GM23338 (cell line): ENCODE data around the gene PTCD3. TPM values are rescaled to one million over a fixed set of nuclear protein-coding genes. Genes with fewer than 3 reads are reported as not detected.

Experiments used
- ATAC-seq: fragments of 200-7000 bp; cut with Tn5 transposase; 3 replicates; pipeline ENCODE4 v1.9.1; 2020
- DNase-seq: peaks from one replicate; pipeline ENCODE4 v3.0.0-alpha.2; 2015; ENCODE audit warnings: low spot score
- H2AFZ ChIP-seq: fragments of 200-600 bp; sonication (generic); 2 replicates; pipeline ENCODE4 v1.8.0; 2016; ENCODE audit warnings: antibody characterized with exemption, mild to moderate bottlenecking, moderate library complexity
- H3F3A ChIP-seq: fragments of 200-600 bp; sonication (generic); replicated peaks from 2 replicates; pipeline ENCODE4 v1.8.0; 2017; ENCODE audit warnings: antibody characterized with exemption, mixed run types, low read depth
- H3K27ac ChIP-seq: fragments of 200-600 bp; sonication (generic); 2 replicates; pipeline ENCODE4 v1.6.1; 2016; ENCODE audit warnings: low read depth
- H3K27me3 ChIP-seq: fragments of 200-600 bp; sonication (generic); 2 replicates; pipeline ENCODE4 v1.8.0; 2016; ENCODE audit warnings: mild to moderate bottlenecking, mixed run types, moderate library complexity; ENCODE audit not compliant: insufficient read depth
- H3K36me3 ChIP-seq: fragments of 200-600 bp; sonication (generic); 2 replicates; pipeline ENCODE4 v1.8.0; 2016; ENCODE audit warnings: mild to moderate bottlenecking; ENCODE audit not compliant: insufficient read depth
- H3K4me1 ChIP-seq: fragments of 200-600 bp; sonication (generic); 2 replicates; pipeline ENCODE4 v1.8.0; 2016; ENCODE audit warnings: mild to moderate bottlenecking, moderate library complexity; ENCODE audit not compliant: insufficient read depth
- H3K4me2 ChIP-seq: fragments of 200-600 bp; sonication (generic); 2 replicates; pipeline ENCODE4 v1.7.1; 2017; ENCODE audit warnings: mixed run types
- H3K4me3 ChIP-seq: fragments of 200-600 bp; sonication (generic); 2 replicates; pipeline ENCODE4 v1.6.1; 2016; ENCODE audit warnings: mixed run types
- H3K79me2 ChIP-seq: fragments of 200-600 bp; sonication (generic); replicated peaks from 2 replicates; pipeline ENCODE4 v1.8.0; 2017; ENCODE audit warnings: mild to moderate bottlenecking; ENCODE audit not compliant: insufficient read depth
- H3K9me2 ChIP-seq: fragments of 200-600 bp; sonication (generic); 2 replicates; pipeline ENCODE4 v1.8.0; 2017; ENCODE audit not compliant: insufficient read depth
- H4K20me1 ChIP-seq: fragments of 200-600 bp; sonication (generic); replicated peaks from 2 replicates; pipeline ENCODE4 v1.8.0; 2017; ENCODE audit warnings: mild to moderate bottlenecking; ENCODE audit not compliant: insufficient read depth
- H3K27ac Mint-ChIP-seq: 2 replicates; pipeline ENCODE4 v1.8.0; 2020; ENCODE audit warnings: inconsistent platforms, mild to moderate bottlenecking, moderate library complexity, mixed read lengths
- H3K27me3 Mint-ChIP-seq: 3 replicates; pipeline ENCODE4 v1.8.0; 2022; ENCODE audit warnings: low read depth, mild to moderate bottlenecking, moderate library complexity, mixed read lengths, inconsistent platforms; ENCODE audit not compliant: insufficient read depth, poor library complexity
- H3K36me3 Mint-ChIP-seq: 3 replicates; pipeline ENCODE4 v1.8.0; 2021; ENCODE audit warnings: low read depth, mild to moderate bottlenecking, inconsistent platforms, moderate library complexity, mixed read lengths
- H3K4me1 Mint-ChIP-seq: 3 replicates; pipeline ENCODE4 v1.8.0; 2020; ENCODE audit warnings: mild to moderate bottlenecking, inconsistent platforms, mixed read lengths
- H3K4me3 Mint-ChIP-seq: 3 replicates; pipeline ENCODE4 v1.8.0; 2021; ENCODE audit warnings: moderate library complexity, mild to moderate bottlenecking, inconsistent platforms, mixed read lengths
- H3K9me3 Mint-ChIP-seq: 3 replicates; pipeline ENCODE4 v1.8.0; 2020; ENCODE audit warnings: moderate library complexity, mild to moderate bottlenecking, inconsistent platforms, mixed read lengths
- CREB1 ChIP-seq: fragments of 250-450 bp; sonication (Bioruptor Pico); IDR thresholded peaks from 2 replicates; pipeline ENCODE4 v1.5.0; 2020; ENCODE audit warnings: low read depth, mild to moderate bottlenecking, moderate library complexity
- EZH2 ChIP-seq: fragments of 200-600 bp; sonication (generic); IDR thresholded peaks from one replicate; pipeline ENCODE4 v1.8.0; 2017; ENCODE audit warnings: antibody characterized with exemption, mild to moderate bottlenecking, low read depth; ENCODE audit not compliant: unreplicated experiment
- EZH2phosphoT487 ChIP-seq: fragments of 200-600 bp; sonication (generic); IDR thresholded peaks from one replicate; pipeline ENCODE4 v1.8.1; 2018; ENCODE audit warnings: antibody characterized with exemption; ENCODE audit not compliant: unreplicated experiment
- JUNB ChIP-seq: IDR thresholded peaks from one replicate; pipeline ENCODE4 v1.6.1; 2016; ENCODE audit warnings: antibody characterized with exemption; ENCODE audit not compliant: unreplicated experiment
- NANOG ChIP-seq: IDR thresholded peaks from 2 replicates; pipeline ENCODE4 v1.6.1; 2016; ENCODE audit warnings: antibody characterized with exemption, borderline replicate concordance
- POLR2AphosphoS5 ChIP-seq: IDR thresholded peaks from 2 replicates; pipeline ENCODE4 v1.6.1; 2016; ENCODE audit warnings: antibody characterized with exemption, low read depth
- STAT1 ChIP-seq: IDR thresholded peaks from one replicate; pipeline ENCODE4 v1.6.1; 2016; ENCODE audit warnings: antibody characterized with exemption; ENCODE audit not compliant: unreplicated experiment
- ZNF114 ChIP-seq: fragments of 250-450 bp; sonication (Bioruptor Pico); IDR thresholded peaks from 2 replicates; pipeline ENCODE4 v1.5.0; 2020; ENCODE audit warnings: mild to moderate bottlenecking, moderate library complexity
- ZNF331 ChIP-seq: fragments of 250-450 bp; sonication (Bioruptor Pico); IDR thresholded peaks from 2 replicates; pipeline ENCODE4 v1.5.0; 2020; ENCODE audit warnings: low read depth, mild to moderate bottlenecking, moderate library complexity
- long read RNA-seq: library from polyadenylated mRNA; unstranded; transcript quantifications from one replicate; pipeline ENCODE4 v2.0.0, GENCODE V29; 2020; ENCODE audit not compliant: unreplicated experiment
- polyA plus RNA-seq: library from polyadenylated mRNA; unstranded; fragments of >200 nt; fragmentation: Nextera tagmentation; extraction: Ambion mirVana; gene quantifications from 2 replicates; pipeline ENCODE4 v1.2.1, GENCODE V29; 2016
- total RNA-seq: library from RNA; depleted of rRNA; stranded (reverse); fragments of >200 nt; shearing (Covaris generic); gene quantifications from 2 replicates; pipeline ENCODE4 v1.2.3, GENCODE V29; 2014; rRNA removed
- TF ChIP-seq, protein P1 (sequence below): IDR thresholded peaks from one replicate; pipeline ENCODE4 v1.6.1; 2018; ENCODE audit warnings: antibody characterized with exemption; ENCODE audit not compliant: unreplicated experiment
- TF ChIP-seq, protein P2 (sequence below): IDR thresholded peaks from 2 replicates; pipeline ENCODE4 v1.6.1; 2016; ENCODE audit warnings: antibody characterized with exemption

PTCD3 gene
- total RNA-seq = 147 and 223 TPM in 2 replicates
- 87.6 and 140 TPM in 2 replicates for polyA plus RNA-seq
- long read RNA-seq, full-length matches to known transcripts = 11 of 23 reads
- long read RNA-seq, partial matches to known transcripts = 6 of 23 reads
- long read RNA-seq, other reads (novel, unspliced or antisense) = 6 of 23 reads

DNA sequence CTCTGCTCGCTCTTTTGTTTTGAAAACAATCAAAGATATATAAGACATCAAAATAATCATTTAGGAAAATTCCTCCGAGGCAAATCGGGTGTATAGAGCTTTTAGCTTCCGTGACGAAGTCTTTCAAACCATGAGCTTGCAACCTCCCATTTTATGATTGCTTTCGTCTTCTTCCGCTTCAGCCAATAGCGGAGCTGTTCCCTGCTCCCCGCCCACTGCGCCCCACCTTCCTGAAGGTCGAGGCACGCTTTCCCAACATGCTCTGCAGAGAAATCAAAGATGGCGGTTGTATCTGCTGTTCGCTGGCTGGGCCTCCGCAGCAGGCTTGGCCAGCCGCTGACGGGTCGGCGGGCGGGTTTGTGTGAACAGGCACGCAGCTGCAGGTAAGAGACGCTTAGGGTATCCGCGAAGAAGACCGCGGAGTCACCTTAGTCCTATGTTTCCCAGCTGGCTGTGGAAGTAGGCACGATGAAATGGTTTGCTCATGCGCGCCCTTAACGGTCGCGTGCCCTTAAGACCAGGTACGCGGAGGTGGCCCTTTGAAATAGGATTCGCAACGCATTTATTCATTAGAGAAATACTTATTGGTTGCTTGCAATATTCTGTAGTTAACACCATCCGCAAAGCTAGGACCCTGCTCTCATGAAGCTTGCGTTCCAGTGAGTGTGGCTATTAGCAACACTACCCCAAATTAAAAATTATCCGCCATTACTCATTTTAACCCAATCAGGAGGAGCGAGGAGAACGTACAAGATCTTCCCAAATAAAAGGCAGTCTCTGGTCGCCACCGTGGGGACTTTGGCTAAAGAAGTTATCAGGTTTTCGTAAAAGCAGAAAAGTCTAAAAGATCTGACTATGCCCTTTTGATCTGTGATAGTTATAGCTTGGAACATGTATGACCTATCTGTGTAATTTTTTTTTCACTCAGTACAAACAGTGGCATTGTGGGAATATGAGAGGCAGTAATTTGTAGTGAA, at the start of gene PTCD3:
Gene PTCD3, plus strand, starts transcription at position 267 of the 977 bp plus-strand sequence. Its CDS starts 13 bp downstream, at position 280.
- H3K4me1 Mint-ChIP-seq = peaks cover 20% of the 10 kb centered on the region
- Histone ChIP-seq H2AFZ (peak within 1 kb of the TSS; percentile 45; the same call in 1 of the 2 replicates), H3K27ac (peak within 1 kb of the TSS; percentile 76), H3K4me1 (peaks cover 14% of the 10 kb centered on the region), H4K20me1 (peaks cover 39% of the 10 kb centered on the region), H3K9me2 (no peaks in the 10 kb centered on the region), H3F3A (no peaks in the 10 kb centered on the region), H3K79me2 (peaks cover 92% of the 10 kb centered on the region), H3K4me2 (peak within 1 kb of the TSS; percentile 94), H3K4me3 (peak within 1 kb of the TSS; percentile 89), H3K27me3 (no peaks in the 10 kb centered on the region), H3K36me3 (peaks cover 19% of the 10 kb centered on the region; the same call in 1 of the 2 replicates)
- H3K36me3 Mint-ChIP-seq = peaks cover 69% of the 10 kb centered on the region
- peak; percentile 93 for TF ChIP-seq POLR2AphosphoS5
- peak; percentile 76 for TF ChIP-seq CREB1
- TF ChIP-seq ZNF331 = no peak
- H3K4me3 Mint-ChIP-seq = peak within 1 kb of the TSS; percentile 95
- peak; percentile 98 for DNase-seq
- H3K27ac Mint-ChIP-seq = peak within 1 kb of the TSS; percentile 100
- H3K9me3 Mint-ChIP-seq = no peaks in the 10 kb centered on the region
- H3K27me3 Mint-ChIP-seq = no peaks in the 10 kb centered on the region
- peak; percentile 94 for ATAC-seq

DNA sequence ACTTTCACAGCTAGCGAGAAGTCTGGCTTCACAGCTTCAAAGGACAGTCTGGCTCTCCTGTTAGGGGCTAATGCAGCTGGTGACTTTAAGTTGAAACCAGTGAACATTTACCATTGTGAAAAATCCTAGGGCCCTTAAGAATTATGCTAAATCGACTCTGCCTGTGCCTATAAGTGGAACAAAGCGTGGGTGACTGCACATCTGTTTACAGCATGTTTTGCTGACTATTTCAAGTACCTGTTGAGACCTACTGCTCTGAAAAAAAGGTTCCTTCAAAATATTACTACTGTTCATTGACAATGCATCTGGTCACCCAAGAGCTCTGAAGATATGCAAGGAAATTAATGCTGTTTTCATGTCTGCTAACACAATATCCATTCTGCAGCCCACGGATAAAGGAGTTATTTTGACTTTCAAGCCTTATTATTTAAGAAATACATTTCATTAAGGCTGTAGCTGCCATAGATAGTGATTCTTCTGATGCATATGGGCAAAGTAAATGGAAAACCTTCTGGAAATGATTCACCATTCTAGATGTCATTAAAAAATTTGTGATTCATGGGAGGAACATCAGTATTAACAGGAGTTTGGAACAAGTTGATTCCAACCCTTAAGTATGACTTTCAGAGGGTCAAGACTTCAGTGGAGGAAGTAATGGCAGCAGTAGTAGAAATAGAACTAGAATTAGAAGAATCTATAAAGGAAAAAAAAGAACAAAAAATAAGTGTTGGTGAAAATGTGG, 49.3 kb upstream of the PTCD3 start:
- H3K27me3 ChIP-seq = no peaks in the 10 kb centered on the region

DNA sequence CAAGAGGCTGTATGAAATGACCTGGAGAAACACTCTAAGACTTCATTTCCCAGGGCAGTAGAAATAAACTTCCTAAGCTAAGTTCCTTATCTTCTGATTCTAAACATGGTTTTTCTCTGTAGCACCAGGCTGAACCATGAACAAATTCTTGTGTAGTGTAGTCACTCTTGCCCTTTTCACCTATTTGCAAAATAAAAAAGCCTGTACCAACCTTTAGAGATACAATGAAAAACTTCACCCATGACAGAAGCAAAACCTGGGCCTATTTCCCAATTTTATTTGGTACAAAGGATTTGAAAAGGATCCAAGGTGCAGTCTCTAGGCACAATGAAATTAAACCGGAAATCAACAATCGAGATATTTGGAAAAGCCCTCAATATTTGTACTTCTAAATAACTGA, 44.0 kb upstream of the PTCD3 start:
- 0 out of 2 replicates have a peak, but pooled peaks cover 2% of the 10 kb centered on the region for H3K79me2 ChIP-seq
- ATAC-seq (no peak), DNase-seq (no peak)
- H3K36me3 ChIP-seq = peaks cover 41% of the 10 kb centered on the region
- H3K27me3 ChIP-seq = no peaks in the 10 kb centered on the region
- no peak overlapping the region for H3K27ac ChIP-seq
- no peak overlapping the region for H2AFZ ChIP-seq
- H3K4me3 ChIP-seq = no peak overlapping the region
- H4K20me1 ChIP-seq = peaks cover 10% of the 10 kb centered on the region; the same call in 1 of the 2 replicates
- Mint-ChIP-seq H3K27me3 (no peaks in the 10 kb centered on the region), H3K4me1 (no peaks in the 10 kb centered on the region), H3K27ac (no peak overlapping the region), H3K36me3 (peaks cover 57% of the 10 kb centered on the region), H3K4me3 (no peak overlapping the region), H3K9me3 (no peaks in the 10 kb centered on the region)
- H3K9me2 ChIP-seq = no peaks in the 10 kb centered on the region
- H3F3A ChIP-seq = no peaks in the 10 kb centered on the region
- H3K4me2 ChIP-seq = no peak overlapping the region
- H3K4me1 ChIP-seq = no peaks in the 10 kb centered on the region
- TF ChIP-seq EZH2 (no peak), ZNF114 (CRISPR knock-in tag) (no peak), ZNF331 (no peak), CREB1 (no peak), STAT1 (no peak), EZH2phosphoT487 (no peak), NANOG (no peak), JUNB (no peak), POLR2AphosphoS5 (no peak)
- TF ChIP-seq, protein P1, sequence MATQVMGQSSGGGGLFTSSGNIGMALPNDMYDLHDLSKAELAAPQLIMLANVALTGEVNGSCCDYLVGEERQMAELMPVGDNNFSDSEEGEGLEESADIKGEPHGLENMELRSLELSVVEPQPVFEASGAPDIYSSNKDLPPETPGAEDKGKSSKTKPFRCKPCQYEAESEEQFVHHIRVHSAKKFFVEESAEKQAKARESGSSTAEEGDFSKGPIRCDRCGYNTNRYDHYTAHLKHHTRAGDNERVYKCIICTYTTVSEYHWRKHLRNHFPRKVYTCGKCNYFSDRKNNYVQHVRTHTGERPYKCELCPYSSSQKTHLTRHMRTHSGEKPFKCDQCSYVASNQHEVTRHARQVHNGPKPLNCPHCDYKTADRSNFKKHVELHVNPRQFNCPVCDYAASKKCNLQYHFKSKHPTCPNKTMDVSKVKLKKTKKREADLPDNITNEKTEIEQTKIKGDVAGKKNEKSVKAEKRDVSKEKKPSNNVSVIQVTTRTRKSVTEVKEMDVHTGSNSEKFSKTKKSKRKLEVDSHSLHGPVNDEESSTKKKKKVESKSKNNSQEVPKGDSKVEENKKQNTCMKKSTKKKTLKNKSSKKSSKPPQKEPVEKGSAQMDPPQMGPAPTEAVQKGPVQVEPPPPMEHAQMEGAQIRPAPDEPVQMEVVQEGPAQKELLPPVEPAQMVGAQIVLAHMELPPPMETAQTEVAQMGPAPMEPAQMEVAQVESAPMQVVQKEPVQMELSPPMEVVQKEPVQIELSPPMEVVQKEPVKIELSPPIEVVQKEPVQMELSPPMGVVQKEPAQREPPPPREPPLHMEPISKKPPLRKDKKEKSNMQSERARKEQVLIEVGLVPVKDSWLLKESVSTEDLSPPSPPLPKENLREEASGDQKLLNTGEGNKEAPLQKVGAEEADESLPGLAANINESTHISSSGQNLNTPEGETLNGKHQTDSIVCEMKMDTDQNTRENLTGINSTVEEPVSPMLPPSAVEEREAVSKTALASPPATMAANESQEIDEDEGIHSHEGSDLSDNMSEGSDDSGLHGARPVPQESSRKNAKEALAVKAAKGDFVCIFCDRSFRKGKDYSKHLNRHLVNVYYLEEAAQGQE = no peak
- TF ChIP-seq, protein P2, sequence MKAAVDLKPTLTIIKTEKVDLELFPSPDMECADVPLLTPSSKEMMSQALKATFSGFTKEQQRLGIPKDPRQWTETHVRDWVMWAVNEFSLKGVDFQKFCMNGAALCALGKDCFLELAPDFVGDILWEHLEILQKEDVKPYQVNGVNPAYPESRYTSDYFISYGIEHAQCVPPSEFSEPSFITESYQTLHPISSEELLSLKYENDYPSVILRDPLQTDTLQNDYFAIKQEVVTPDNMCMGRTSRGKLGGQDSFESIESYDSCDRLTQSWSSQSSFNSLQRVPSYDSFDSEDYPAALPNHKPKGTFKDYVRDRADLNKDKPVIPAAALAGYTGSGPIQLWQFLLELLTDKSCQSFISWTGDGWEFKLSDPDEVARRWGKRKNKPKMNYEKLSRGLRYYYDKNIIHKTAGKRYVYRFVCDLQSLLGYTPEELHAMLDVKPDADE = no peak

More for the DNA sequence above, 49.3 kb upstream of the PTCD3 start:
- Mint-ChIP-seq H3K9me3 (no peaks in the 10 kb centered on the region), H3K4me3 (no peak overlapping the region), H3K36me3 (peaks cover 49% of the 10 kb centered on the region), H3K27ac (no peak overlapping the region), H3K4me1 (no peaks in the 10 kb centered on the region), H3K27me3 (no peaks in the 10 kb centered on the region)
- Histone ChIP-seq H3F3A (no peaks in the 10 kb centered on the region), H3K4me1 (no peaks in the 10 kb centered on the region), H3K36me3 (peaks cover 22% of the 10 kb centered on the region), H3K4me2 (no peak overlapping the region), H3K79me2 (0 out of 2 replicates have a peak, but pooled peaks cover 2% of the 10 kb centered on the region), H3K27ac (no peak overlapping the region), H4K20me1 (no peaks in the 10 kb centered on the region; the same call in 1 of the 2 replicates), H2AFZ (no peak overlapping the region), H3K9me2 (no peaks in the 10 kb centered on the region), H3K4me3 (no peak overlapping the region)
- TF ChIP-seq ZNF114 (CRISPR knock-in tag) = no peak
- TF ChIP-seq JUNB = no peak
- no peak for ATAC-seq
- no peak for DNase-seq
